HL-60 (cell line): Measurements from ENCODE around the gene LACRT.

ENCODE experiments used
- DNase-seq, 2 experiments: peaks; one replicate each; pipeline ENCODE4 v3.0.0-alpha.2; 2010 to 2020; ENCODE audit warnings: low read depth in 1 of 2, low spot score in 1 of 2
- H3K27ac ChIP-seq: fragments of 250-450 bp; sonication (Bioruptor Pico); replicated peaks from 2 replicates; pipeline ENCODE4 v1.5.1; 2020; ENCODE audit warnings: mild to moderate bottlenecking, moderate library complexity
- H3K27me3 ChIP-seq: fragments of 250-450 bp; sonication (Bioruptor Pico); 2 replicates; pipeline ENCODE4 v1.5.1; 2021; ENCODE audit warnings: mild to moderate bottlenecking, moderate library complexity; ENCODE audit not compliant: insufficient read depth, poor library complexity, severe bottlenecking
- H3K4me3 ChIP-seq: replicated peaks from 2 replicates; pipeline ENCODE4 v1.5.1; 2011; ENCODE audit warnings: mild to moderate bottlenecking, control low read depth, low read length; ENCODE audit not compliant: insufficient read depth
- GABPA ChIP-seq: IDR thresholded peaks from 2 replicates; pipeline ENCODE4 v1.6.1; 2012; ENCODE audit warnings: low read depth
- POLR2AphosphoS5 ChIP-seq: IDR thresholded peaks from 2 replicates; pipeline ENCODE4 v1.6.1; 2012; ENCODE audit warnings: low read depth
- SPI1 ChIP-seq: IDR thresholded peaks from 2 replicates; pipeline ENCODE4 v1.6.1; 2012; ENCODE audit warnings: low read depth, mild to moderate bottlenecking, borderline replicate concordance
- TF ChIP-seq, protein P1 (sequence below): IDR thresholded peaks from 2 replicates; pipeline ENCODE4 v1.6.1; 2012; ENCODE audit warnings: low read depth; ENCODE audit not compliant: insufficient replicate concordance
- TF ChIP-seq, protein P2 (sequence below): IDR thresholded peaks from one replicate; pipeline ENCODE4 v1.5.1; 2011; ENCODE audit warnings: low read length, control low read depth, inconsistent platforms; ENCODE audit not compliant: insufficient read depth

The LACRT gene

DNA sequence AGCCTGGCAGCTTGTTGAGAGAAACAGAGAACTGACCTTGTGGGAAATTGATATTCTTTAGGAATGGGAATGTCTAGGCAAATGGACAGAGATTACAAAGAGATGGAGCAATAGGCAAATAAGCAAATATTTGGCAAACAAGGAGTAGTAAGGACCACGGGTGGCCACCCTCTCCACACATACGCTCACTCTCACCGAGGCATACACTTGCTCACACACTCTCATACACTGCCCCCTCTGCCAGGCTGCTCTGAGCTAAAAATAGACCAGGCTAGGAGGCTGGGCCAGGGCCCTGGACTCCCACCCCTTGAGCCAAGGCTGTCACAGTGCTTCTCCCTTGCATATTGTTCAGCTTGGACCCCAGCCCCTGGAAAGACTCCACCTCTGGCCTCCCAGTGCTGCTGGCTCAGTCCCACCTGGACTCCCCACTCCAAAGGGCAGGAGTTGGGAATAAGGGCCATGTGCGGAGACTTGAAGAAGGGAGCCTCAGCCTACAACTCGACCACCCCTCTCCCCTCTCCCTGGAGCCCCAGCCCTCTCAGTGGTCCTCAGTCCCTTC, 47.3 kb downstream of the LACRT start:
- Histone ChIP-seq H3K27ac (no peak overlapping the region), H3K27me3 (peaks cover 46% of the 10 kb centered on the region), H3K4me3 (no peak overlapping the region)
- no peak for DNase-seq
- TF ChIP-seq SPI1 (no peak), GABPA (no peak), POLR2AphosphoS5 (no peak)
- TF ChIP-seq, protein P1, sequence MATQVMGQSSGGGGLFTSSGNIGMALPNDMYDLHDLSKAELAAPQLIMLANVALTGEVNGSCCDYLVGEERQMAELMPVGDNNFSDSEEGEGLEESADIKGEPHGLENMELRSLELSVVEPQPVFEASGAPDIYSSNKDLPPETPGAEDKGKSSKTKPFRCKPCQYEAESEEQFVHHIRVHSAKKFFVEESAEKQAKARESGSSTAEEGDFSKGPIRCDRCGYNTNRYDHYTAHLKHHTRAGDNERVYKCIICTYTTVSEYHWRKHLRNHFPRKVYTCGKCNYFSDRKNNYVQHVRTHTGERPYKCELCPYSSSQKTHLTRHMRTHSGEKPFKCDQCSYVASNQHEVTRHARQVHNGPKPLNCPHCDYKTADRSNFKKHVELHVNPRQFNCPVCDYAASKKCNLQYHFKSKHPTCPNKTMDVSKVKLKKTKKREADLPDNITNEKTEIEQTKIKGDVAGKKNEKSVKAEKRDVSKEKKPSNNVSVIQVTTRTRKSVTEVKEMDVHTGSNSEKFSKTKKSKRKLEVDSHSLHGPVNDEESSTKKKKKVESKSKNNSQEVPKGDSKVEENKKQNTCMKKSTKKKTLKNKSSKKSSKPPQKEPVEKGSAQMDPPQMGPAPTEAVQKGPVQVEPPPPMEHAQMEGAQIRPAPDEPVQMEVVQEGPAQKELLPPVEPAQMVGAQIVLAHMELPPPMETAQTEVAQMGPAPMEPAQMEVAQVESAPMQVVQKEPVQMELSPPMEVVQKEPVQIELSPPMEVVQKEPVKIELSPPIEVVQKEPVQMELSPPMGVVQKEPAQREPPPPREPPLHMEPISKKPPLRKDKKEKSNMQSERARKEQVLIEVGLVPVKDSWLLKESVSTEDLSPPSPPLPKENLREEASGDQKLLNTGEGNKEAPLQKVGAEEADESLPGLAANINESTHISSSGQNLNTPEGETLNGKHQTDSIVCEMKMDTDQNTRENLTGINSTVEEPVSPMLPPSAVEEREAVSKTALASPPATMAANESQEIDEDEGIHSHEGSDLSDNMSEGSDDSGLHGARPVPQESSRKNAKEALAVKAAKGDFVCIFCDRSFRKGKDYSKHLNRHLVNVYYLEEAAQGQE: no peak
- TF ChIP-seq, protein P2, sequence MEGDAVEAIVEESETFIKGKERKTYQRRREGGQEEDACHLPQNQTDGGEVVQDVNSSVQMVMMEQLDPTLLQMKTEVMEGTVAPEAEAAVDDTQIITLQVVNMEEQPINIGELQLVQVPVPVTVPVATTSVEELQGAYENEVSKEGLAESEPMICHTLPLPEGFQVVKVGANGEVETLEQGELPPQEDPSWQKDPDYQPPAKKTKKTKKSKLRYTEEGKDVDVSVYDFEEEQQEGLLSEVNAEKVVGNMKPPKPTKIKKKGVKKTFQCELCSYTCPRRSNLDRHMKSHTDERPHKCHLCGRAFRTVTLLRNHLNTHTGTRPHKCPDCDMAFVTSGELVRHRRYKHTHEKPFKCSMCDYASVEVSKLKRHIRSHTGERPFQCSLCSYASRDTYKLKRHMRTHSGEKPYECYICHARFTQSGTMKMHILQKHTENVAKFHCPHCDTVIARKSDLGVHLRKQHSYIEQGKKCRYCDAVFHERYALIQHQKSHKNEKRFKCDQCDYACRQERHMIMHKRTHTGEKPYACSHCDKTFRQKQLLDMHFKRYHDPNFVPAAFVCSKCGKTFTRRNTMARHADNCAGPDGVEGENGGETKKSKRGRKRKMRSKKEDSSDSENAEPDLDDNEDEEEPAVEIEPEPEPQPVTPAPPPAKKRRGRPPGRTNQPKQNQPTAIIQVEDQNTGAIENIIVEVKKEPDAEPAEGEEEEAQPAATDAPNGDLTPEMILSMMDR: no peak

DNA sequence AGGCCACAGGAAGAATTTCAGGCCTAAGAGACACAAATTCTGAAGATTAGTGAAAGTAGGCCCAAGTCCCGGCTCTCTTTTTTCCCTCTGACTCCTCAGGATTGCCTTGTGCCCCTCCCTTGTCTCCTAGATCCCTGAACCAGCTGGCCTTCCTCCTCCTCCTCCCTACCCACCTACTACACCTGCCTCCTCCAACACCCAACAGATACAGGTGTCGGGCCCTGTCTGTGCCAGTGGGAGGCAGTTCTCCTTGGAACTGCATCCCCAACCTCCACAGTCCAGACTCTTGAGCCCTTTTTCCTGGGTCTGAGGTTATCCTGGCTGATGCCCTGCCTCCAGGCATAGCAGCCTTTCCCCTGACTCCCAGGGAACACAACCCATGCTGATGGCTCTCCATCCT, 48.1 kb downstream of the LACRT start:
- no peak overlapping the region for H3K4me3 ChIP-seq
- TF ChIP-seq, protein P2: no peak
- TF ChIP-seq SPI1 (no peak), POLR2AphosphoS5 (no peak), GABPA (no peak)
- TF ChIP-seq, protein P1: no peak
- peaks cover 42% of the 10 kb centered on the region for H3K27me3 ChIP-seq
- no peak overlapping the region for H3K27ac ChIP-seq
- no peak for DNase-seq

DNA sequence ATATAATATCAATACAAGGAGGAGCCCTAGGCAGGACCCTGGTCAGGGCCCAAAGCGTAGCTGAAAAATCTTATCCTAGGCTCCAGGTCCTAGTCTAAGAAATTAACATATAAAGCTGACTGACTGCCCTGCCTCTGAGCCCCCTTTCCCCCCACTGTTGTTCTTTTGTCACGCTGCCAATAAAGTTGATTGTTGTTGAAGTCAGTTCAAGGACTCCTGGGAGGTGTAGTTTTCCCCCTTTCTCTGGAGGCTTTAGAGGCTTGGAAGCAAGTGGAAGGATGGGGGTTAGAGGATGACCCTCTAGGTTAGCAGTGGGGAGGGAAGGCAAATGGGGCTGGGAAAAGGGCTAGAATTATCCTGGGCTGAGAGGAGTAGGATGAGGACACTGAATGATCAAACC, 49.5 kb downstream of the LACRT start:
- DNase-seq: no peak
- TF ChIP-seq, protein P2: no peak
- TF ChIP-seq SPI1: no peak
- no peak for TF ChIP-seq GABPA
- TF ChIP-seq POLR2AphosphoS5: no peak
- TF ChIP-seq, protein P1: no peak
- Histone ChIP-seq H3K27me3 (peaks cover 34% of the 10 kb centered on the region), H3K4me3 (no peak overlapping the region), H3K27ac (no peak overlapping the region)
